GM18520 (cell line): Measurements from ENCODE around the gene NEU2.
"Not testable (repeated sequence)": the region's sequence is repeated elsewhere in the genome, so short reads cannot be mapped to it uniquely, and the experiment has no call there.

Experiments
- ATAC-seq: cut with Tn5 transposase; IDR thresholded peaks from one replicate; pipeline ENCODE4 v1.9.1; 2021; ENCODE audit not compliant: unreplicated experiment

NEU2 gene

DNA sequence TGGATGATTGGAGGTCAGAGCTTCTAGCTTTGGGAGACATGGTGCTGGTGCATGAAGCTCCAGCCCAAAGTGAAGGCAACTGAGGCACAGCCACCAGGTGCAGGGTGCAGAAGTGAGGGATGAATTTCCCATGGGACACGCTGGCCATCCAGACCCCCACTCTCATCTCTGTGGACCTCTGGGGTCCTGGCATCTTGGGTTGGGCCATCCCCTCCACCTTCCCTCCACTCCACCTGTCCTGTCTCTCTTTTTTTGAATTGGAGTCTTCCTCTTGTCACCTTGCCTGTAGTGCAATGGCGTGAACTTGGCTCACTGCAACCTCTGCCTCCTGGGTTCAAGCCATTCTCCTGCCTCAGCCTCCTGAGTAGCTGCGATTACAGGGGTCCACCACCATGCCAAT is 22.8 kb upstream of the NEU2 start:
- no peak for ATAC-seq

DNA sequence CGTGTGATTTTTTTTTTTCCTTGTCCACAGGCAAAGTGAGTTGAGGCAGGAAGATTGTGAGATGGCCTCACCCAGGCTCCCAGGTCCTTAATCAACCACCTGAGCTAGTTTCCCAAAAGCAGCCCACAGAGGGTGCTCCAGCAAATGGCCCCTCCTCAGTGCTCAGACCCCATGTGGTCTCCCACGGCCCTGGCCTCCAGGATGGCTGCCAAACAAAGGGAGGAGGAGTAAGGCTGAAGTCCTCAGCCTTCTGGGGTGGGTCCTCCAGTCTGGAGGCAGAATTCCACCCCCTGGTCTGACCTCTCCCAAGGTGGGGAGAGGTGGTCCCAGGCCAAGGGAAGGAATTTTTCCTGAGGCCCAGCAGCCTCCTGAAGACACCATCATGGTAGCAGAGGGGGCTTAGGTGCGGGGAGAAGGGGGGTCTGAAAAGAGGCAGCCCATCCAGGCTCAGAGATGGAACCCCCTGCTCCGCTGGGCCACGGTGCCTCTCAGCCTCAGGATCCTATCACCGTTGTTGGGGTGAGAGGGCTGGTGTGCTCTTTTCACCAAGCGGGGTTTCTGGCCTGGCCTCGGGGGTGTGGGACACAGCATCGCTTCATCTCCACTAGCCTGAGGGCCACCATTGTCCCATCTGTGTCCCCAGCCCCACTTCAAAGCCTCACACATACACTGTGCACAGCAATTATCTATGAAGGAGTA is 21.8 kb upstream of the NEU2 start:
- ATAC-seq: no peak

DNA sequence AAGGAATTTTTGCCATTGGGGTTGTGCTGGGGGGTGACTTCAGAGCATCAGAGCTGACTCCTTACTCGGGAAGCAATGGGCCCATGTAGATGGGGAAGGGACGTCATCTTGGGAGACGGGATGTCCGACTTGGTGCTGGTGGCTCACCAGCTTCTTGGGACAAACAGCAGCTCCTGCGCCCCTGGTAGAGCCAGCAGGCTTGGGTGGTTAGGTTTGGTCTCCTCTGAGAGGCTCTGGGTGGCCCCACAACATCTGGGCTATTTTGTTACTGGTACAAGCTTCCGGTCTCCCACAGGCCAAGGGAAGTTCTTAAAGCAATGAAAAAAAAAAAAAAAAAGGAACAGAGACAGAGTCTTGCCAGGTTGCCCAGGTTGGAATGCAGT is 21.2 kb upstream of the NEU2 start:
- no peak for ATAC-seq

DNA sequence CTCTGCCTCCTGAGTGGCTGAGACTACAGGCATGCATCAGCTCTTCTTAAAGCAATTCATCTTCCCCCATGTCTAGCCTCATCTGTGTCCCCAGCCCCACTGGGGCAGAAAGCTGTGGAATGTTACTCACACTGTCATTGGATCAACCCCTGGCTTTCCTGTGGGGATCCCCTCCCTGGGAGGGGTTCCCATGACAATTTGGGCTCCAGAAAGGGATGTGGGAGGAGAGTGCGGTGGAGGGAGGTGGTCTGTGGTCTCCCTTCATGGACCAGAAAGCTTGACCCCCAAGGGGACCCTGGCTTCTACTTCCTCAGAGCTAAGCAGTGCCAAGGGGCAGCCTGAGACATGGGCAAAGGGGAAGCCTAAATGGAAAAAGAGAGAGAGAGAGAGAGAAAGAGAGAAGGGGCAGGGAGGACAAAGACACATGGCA is 20.8 kb upstream of the NEU2 start:
- no peak for ATAC-seq

DNA sequence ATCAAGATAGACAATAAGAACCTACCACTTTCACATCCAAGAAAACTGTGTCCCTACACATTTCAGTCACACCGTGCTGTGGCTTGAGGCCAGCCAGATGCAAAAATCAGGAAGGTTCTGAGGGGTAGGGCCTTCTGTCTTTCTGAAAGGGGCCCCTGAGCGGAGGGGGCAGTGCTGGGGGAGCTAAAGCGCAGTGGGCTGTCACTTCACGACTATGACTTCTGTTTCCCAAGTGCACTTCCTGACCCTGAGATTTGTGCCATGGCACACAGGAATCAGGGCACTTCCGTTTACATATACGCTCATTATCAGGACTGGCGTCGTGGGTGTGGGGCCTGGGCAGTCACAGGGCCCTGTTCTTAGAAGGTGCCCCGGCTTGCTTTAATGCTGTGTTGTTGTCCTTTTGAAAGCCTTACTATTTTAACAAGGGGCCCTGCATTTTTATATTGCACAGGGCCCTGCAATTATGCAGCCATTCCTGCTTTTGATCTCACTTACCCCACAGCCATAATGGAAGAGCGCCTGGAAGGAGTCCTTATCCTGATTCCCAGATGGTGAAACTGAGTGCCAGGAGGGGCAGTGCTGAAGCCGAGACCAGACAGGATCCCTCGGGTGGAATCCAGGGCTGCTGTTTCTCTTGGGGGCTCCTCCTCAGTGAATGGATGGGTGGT is 20.0 kb upstream of the NEU2 start:
- ATAC-seq: no peak

DNA sequence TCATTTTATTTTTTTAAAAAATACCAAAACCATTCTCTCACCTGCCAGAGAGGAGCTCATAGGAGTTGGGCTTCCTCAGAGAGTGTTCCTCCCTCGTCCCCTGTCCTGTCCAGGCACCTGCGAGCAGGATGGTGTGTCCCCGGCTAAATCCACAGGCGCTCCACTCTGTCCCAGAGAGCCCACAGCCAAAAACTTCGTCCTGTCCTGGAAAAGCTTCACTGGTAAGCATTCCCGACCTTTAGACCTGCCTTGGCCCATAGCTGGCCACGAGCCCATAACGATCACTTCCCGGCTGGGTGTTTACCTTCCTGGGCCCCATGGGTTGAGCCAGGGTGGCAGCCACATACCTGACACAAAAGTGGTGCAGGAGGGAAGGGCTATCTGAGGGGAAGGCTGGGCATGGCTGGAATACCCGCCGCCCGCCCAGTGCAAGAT is 19.4 kb upstream of the NEU2 start, which contains the start of gene NGEF:
Gene NGEF, minus strand, starts transcription at position 230 of the 435 bp plus-strand sequence. CDS start 38,366 bp downstream, outside the sequence.
- ATAC-seq: no peak

DNA sequence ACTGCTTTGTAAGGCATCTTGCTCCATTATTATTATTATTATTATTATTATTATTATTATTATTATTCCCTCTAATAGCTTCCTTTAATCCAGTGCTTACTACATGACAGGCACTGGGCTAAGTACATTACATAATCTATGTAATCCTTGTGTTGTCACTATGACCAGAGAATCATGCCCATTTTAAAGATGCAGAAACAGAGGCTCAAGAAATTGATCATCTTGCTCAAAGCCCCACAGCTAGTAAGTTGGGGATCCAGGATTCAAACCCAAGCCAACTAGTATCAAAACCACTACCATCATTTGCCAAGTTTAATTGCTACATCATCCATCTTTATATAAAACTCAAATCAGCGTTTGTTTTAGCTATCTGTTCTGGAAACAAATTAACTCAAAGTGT is 18.8 kb upstream of the NEU2 start:
- no peak for ATAC-seq

DNA sequence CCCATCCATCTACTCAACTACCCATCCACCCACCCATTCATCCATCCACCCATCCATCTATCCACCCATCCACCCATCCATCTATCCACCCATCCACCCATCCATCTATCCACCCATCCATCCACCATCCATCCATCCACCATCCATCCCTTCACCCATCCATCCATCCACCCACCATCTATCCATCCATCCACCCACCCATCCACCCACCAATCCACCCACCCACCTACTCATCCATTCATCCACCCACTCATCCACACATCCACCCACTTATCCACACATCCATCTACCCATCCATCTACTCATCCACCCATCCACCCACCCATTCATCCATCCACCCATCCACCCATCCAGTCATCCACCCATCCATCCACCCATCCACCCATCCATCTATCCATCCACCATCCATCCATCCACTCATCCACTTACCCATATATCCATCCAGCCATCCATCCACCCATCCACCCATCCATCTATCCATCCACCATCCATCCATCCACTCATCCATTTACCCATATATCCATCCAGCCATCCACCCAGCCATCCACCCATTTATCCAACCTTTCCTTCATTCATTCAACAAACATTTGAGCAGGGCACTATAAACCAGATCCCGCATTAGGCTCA is 17.3 kb upstream of the NEU2 start:
- no peak for ATAC-seq

DNA sequence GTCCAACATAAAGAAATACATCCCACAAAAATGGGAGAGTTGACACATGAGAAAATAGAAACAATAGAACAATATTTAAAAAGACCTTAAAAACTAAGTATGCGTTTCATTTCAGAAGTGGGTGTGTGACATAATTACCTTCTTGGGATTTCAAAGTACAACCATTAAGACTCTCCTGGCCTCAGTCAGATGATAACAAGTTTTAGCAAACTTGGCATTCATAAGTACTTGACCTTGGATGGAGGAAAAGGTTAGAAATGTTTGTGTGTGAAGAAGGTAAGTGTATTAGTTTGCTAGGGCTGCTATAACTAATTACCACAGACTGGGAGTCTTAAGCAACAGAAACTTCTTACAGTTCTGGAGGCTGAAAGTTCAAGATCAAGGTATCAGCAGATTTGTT is 14.5 kb upstream of the NEU2 start:
- ATAC-seq: no peak

DNA sequence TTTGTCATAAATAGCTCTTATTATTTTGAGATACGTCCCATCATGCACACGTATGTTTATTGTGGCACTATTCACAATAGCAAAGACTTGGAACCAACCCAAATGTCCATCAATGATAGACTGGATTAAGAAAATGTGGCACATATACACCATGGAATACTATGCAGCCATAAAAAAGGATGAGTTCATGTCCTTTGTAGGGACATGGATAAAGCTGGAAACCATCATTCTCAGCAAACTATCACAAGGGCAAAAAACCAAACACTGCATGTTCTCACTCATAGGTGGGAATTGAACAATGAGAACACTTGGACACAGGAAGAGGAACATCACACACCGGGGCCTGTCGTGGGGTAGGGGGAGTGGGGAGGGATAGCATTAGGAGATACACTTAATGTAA is 12.9 kb upstream of the NEU2 start:
- not testable (repeated sequence) for ATAC-seq

DNA sequence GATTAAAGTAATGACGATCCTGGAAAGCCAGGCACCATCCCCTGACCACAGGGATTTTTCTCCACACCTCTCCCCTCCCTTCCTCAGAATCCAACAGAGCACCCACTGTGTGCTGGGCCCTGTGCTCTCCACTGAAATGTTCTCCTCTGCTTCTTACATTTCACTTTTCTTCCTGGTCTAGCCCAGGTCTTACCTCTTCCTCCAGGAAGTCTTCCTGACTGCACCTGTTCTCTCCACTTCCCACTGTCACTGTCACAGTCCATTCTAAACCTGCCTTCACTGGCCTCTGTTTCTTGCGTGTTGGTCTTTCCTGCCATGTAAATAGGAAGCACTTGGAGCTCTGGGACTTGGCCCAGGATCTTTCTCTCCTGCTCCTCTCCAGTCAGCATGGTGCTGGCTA is 12.0 kb upstream of the NEU2 start:
- ATAC-seq: no peak

DNA sequence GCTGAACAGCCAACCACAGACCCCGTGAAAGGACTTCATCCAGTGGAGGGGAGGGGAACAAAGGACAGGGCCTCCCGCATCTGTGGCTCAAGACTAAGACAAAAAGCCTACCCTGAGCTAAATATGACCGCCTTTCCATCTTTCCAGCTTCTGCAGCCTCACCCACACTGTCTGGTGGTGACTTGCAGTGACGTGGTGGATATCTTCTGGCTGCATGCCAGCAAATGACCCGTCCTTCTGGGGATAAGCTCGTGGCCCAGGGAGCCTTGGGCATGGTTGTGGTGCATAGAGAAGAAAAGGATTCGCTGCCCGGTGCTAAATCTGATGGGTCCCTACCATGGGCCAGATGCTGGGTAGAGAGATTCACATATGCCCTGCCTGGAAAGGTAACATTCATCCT is 10.7 kb upstream of the NEU2 start:
- ATAC-seq: no peak

DNA sequence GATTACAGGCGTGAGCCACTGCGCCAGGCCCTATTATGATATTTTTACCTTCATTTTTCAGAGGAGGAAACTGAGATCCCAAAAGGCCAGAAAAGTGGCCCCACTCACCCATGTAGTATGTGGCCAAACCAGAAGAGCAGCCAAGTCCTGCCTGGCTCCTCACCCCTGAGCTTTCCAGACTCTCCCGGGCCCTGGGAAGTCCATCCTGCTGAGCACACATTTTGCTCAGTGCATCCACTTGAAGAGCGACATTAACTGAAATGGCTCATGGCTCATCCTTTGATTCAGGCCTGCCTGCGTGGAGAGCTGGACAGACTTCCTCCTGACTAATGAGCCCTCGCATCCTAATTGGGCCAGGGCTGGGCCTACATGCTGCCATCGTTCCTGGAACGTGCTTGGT is 9.9 kb upstream of the NEU2 start:
- ATAC-seq: no peak

DNA sequence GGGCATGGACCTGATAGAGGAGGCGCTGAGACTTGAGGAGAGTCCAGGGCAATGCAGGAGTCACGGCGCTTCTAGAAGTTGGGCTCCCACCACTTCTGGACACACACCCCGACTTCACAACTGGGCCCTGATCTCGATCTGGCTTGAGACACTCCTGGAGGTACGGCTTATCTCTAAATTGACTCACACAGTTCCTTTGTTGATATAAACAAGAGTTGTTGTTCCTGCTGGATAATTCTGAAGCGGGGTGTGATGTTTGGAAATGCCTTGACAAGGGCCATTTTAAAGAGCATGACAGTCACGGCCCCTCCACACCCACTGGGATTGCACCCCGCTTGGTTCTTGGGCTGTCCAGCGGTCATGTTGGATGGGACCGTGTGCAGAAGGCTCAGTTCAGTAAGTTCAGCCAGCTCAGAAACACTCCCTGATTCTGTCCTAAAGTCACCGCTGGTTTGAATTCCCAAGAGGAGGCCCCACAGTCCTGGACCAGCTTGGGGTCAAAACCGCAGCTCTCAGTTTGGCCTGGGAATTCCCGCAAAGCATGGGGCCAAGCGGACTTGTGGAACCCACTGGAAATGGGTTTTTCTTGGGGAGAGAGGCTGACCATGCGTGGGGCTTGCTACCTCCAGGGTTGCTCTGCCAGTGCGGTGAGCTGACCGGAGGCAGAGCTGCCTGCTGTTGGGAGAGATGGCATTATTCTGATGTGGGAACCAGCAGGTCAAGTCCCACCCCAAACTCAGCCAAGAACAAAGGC is 9.3 kb upstream of the NEU2 start:
- ATAC-seq: no peak

DNA sequence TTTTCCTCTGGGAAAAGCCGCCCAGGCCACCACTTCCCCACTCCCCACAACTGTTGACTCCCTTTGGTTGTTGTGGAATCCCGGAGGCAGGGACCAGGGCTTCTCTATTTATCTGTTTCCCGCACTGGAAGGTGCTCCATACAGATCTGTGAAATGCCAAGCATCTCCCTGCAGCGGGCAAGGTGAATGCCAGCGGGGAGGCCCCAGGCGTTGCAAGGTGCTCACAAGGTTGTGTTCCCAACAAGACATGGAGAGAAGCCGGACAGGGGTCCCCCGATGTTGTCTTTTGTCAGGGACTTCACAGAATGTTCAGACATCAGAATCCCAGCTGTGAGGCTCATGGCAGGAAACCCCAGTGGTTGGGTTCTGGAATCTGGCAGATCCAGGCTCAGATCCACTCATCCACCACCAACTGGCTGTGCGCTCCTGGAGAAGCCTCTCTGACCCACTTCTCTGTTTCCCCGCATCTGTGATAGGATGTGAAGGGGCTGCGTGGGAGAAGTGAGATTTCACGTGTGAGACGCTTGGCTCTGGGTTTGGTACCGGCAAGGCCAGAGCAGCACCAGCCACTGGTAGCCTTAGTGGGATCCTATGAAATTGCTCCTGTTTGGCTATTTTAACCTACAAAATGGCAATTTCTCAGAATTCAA is 8.6 kb upstream of the NEU2 start:
- ATAC-seq: no peak

DNA sequence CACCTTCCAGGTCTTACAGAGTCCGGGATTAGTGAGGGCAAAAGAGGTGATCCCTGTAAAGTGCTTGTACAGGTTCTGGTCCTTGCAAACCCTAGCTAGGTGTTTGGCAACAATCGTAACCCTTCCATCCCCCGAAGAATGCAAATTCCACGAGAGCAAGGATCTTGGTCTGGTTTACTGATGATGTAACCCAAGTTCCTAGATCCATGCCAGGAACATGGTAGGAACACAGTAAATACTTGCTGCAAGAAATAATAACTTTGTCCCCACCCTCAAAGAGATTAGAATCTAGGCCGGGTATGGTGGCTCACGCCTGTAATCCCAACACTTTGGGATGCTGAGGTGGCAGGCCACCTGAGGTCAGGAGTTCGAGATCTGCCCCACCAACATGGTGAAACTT is 6.8 kb upstream of the NEU2 start:
- ATAC-seq: no peak

DNA sequence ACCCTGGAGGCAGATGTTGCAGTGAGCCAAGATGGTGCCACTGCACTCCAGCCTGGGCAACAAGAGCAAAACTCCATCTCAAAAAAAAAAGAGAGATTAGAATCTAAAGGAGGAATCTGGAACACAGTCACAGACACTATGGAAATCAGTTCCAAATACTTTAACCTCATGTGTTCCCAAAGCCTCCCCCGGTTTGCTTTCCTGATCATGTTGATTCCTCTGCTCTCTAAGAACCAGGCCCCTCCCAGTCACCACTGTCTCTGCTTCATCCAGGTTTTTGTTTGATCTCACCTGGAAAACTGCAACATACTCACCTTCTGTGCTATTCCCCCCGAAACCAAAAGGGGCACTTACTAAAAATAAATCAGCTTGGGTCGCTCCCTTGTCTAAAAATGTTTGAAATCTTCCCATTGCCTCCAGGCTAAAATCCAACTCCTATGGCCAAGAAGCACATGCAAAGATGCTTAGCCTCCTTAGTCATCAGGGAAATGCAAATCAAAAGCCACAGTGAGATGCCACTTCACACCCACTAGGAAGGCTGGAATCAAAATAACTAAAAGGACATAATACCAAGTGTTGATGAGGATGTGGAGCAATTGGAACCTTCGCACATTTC is 6.2 kb upstream of the NEU2 start:
- ATAC-seq: no peak

DNA sequence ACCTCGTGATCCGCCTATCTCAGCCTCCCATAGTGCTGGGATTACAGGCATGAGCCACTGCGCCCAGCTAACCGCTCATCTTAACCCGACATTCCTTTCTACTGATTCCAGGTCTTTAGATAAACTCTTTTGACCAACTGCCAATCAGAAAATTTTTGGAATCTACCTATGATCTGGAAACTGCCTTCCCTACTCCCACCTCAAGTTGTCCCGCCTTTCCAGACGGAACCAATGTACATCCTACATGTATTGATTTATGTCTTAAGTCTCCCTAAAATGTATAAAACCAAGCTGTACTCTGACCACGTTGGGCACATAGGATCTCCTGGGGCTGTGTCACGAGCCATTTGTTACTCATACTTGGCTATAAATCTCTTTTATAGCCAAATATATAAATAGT is 3.2 kb upstream of the NEU2 start:
- no peak for ATAC-seq

DNA sequence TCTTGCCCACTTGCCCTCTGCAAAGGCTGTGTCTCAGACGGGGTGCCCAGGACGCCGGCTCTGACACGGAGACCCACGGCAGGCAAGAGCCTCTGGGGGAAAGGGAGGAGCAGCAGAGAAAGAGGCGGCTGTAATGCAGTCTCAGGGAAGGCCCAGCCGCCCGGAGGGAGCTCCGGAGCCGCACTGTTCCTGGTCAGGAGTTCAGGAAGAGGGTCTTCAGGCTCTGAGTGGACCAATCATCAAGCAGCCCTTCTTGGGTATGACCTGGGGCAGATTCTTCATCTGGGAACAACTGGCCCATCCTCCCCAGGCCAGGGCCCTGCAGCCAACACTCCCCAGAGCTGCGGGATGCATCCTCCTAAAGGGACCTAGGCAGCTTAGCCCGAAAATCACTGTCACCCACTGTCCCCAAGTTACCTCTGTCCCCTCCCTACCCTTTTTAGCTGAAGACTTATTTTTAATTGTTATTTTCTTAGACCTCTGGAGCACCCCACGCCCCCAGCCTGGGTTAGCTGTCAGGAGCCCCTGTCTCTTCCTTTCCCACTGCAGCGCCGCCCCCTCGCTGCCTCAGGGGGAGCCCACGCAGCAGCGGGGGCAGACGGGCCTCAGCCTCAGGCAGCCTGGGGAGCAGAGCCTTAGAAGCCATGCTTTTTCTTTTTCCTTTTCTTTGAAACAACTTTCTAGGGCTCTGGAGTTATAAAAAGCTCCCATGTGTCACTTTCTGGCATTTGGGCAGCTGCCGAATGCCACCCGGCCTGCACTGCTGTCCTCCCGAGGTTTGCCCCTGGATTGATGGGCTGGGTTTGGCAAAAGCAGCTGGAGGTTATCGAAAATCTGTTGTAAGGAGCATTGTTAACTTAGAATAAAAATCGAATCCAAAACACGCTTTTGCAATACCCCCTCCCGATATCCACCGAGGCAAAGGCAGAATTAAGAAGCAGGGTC is 644 bp upstream of the NEU2 start:
- ATAC-seq: no peak

DNA sequence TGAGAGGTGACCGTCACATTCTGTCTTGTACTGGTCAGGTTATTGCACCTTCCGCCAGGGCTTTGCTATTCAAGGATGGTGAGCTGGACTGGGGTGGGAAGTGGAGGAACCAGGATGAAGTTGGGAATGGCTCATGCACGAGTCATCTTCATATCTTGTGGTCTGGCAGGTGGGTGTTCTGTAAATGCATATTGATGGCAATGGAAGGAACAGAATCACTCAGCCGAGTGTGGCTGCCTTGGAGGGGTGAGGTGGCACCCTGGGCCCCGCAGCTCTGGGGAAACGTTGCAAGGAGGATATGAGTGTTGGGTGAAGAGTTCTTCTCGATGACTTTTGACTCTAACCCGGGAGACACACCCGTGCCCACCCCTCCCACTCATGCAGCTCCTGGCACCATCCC is 1.2 kb downstream of the NEU2 start:
- ATAC-seq: no peak
